H1 (cell line): Measurements from ENCODE around the gene GDF15. TPM values are rescaled to one million over a fixed set of nuclear protein-coding genes. Genes with fewer than 3 reads are reported as not detected.

Experiments
- CHD7 ChIP-seq: fragments of 300-600 bp; sonication (generic); IDR thresholded peaks from 2 replicates; pipeline ENCODE4 v1.7.1; 2012; ENCODE audit warnings: low read length, moderate library complexity, mild to moderate bottlenecking, inconsistent platforms; ENCODE audit not compliant: insufficient replicate concordance
- GABPA ChIP-seq: IDR thresholded peaks from 2 replicates; pipeline ENCODE4 v1.6.1; 2011; ENCODE audit warnings: mild to moderate bottlenecking, low read length, moderate library complexity, borderline replicate concordance; ENCODE audit not compliant: insufficient read depth
- KDM5A ChIP-seq: fragments of 200-600 bp; IDR thresholded peaks from 2 replicates; pipeline ENCODE4 v1.7.1; 2012; ENCODE audit warnings: mild to moderate bottlenecking, low read length, inconsistent platforms, mixed read lengths
- POLR2A ChIP-seq, 2 experiments: IDR thresholded peaks; 1 replicate in 1 of 2; 2 replicates in 1 of 2; pipeline ENCODE4 v1.6.1; 2011; ENCODE audit warnings: low read depth in 2 of 2, low read length in 2 of 2, mild to moderate bottlenecking in 2 of 2; ENCODE audit errors: control extremely low read depth in 1 of 2
- SIN3A ChIP-seq, 2 experiments: IDR thresholded peaks in 1 of 2; conservative IDR thresholded peaks in 1 of 2; 2 replicates each; pipeline ENCODE4 v1.6.1; 2011 to 2012; ENCODE audit warnings: low read length in 2 of 2, improper control_type of control experiment in 1 of 2, low read depth in 1 of 2, mild to moderate bottlenecking in 1 of 2
- SRF ChIP-seq: IDR thresholded peaks from 2 replicates; pipeline ENCODE4 v1.6.1; 2011; ENCODE audit warnings: mild to moderate bottlenecking, low read depth, low read length, moderate library complexity
- TAF7 ChIP-seq: optimal IDR thresholded peaks from 2 replicates; pipeline ENCODE3; 2011; ENCODE audit warnings: low read depth, mild to moderate bottlenecking, inconsistent platforms, low read length, moderate library complexity, borderline replicate concordance
- polyA plus RNA-seq, 7 experiments: library from polyadenylated mRNA; depleted of rRNA in 3 of 7; stranded (reverse) in 5 of 7; unstranded in 2 of 7; fragments of >200 nt in 5 of 7; fragments of 200-250 nt in 2 of 7; gene quantifications; 1 replicate in 5 of 7; 2 replicates in 1 of 7; 4 replicates in 1 of 7; pipeline versions ENCODE4 v1.2.1 to v1.2.3, GENCODE V29; 2011 to 2013; ENCODE audit warnings: missing spikeins in 2 of 7, mixed read lengths in 2 of 7
- total RNA-seq: library from RNA; stranded (reverse); fragmentation: NEBNext Ultra II Directional; extraction: Animal tissue kit (Norgen Biotek cat#: 25700); gene quantifications from 2 replicates; pipeline ENCODE4 v1.2.1, GENCODE V29; 2021

GDF15 gene
- total and polyA plus RNA-seq, 2 of the 8 experiments (the other 6 are each of a cell fraction or from before 2014, with no cell fraction given), result 4.1 to 8.5 TPM

GRCh38 chr19:18428173-18428786, 42.3 kb downstream of the GDF15 start (continued):
- TF ChIP-seq SIN3A (conservative IDR thresholded peaks at IDR 0.05 in 1 of 2, IDR thresholded peaks at IDR 0.05 in 1 of 2; ENCODE audit: low read depth in 1 of 2, low read length in 2 of 2) (no peak), POLR2A (IDR thresholded peaks at IDR 0.05; ENCODE audit: control extremely low read depth in 1 of 2, low read depth in 2 of 2, low read length in 2 of 2) (no peak), CHD7 (no peak), SRF (no peak), TAF7 (no peak), GABPA (no peak), KDM5A (no peak)
